CD4-positive, alpha-beta T cell treated with Interleukin-17A for 1 hour (primary cell): Measurements from ENCODE around the gene APOD.
"Not testable (repeated sequence)": the region's sequence is repeated elsewhere in the genome, so short reads cannot be mapped to it uniquely, and the experiment has no call there.

Experiments
- DNase-seq: peaks from one replicate; pipeline ENCODE4 v3.0.0-alpha.2; 2020

APOD gene

GRCh38 chr3:195583831-195584542 lies at the start of gene APOD:
TSS of gene APOD (minus strand) at chr3:195583940. CDS start at chr3:195579461, 4,479 bp downstream.
- DNase-seq: no peak

GRCh38 chr3:195633351-195633750 lies 49.6 kb upstream of the APOD start:
- not testable (repeated sequence) for DNase-seq

- not testable (repeated sequence) for DNase-seq
Measured at GRCh38 chr3:195632501-195633185, 48.9 kb upstream of the APOD start.

- DNase-seq: not testable (repeated sequence)
Measured at GRCh38 chr3:195632046-195632445, 48.3 kb upstream of the APOD start.

- not testable (repeated sequence) for DNase-seq
Measured at GRCh38 chr3:195630938-195631495, 47.3 kb upstream of the APOD start.

GRCh38 chr3:195630086-195630917 lies 46.6 kb upstream of the APOD start:
- not testable (repeated sequence) for DNase-seq

GRCh38 chr3:195629682-195630081 lies 45.9 kb upstream of the APOD start:
- not testable (repeated sequence) for DNase-seq

- DNase-seq: not testable (repeated sequence)
Measured at GRCh38 chr3:195628386-195628920, 44.7 kb upstream of the APOD start.

GRCh38 chr3:195627515-195628385 lies 44.0 kb upstream of the APOD start:
- not testable (repeated sequence) for DNase-seq

GRCh38 chr3:195624603-195625560 lies 41.1 kb upstream of the APOD start:
- DNase-seq: not testable (repeated sequence)

- not testable (repeated sequence) for DNase-seq
Measured at GRCh38 chr3:195624171-195624570, 40.4 kb upstream of the APOD start.

GRCh38 chr3:195623217-195623965 lies 39.7 kb upstream of the APOD start:
- DNase-seq: not testable (repeated sequence)

- DNase-seq: not testable (repeated sequence)
Measured at GRCh38 chr3:195622523-195623170, 38.9 kb upstream of the APOD start.

GRCh38 chr3:195622012-195622411 lies 38.3 kb upstream of the APOD start:
- DNase-seq: not testable (repeated sequence)

GRCh38 chr3:195621095-195621494 lies 37.4 kb upstream of the APOD start:
- not testable (repeated sequence) for DNase-seq

GRCh38 chr3:195620476-195620875 lies 36.7 kb upstream of the APOD start:
- DNase-seq: not testable (repeated sequence)

GRCh38 chr3:195619591-195620369 lies 36.0 kb upstream of the APOD start:
- DNase-seq: not testable (repeated sequence)
